ENCODE results near the gene IL34. TPM values are rescaled to one million over a fixed set of nuclear protein-coding genes. Genes with fewer than 3 reads are reported as not detected.

The IL34 gene
- polyA plus RNA-seq, 1 donor (not counting 4 experiments of a cell fraction or from before 2014, with no cell fraction given) = 0.08 TPM

DNA sequence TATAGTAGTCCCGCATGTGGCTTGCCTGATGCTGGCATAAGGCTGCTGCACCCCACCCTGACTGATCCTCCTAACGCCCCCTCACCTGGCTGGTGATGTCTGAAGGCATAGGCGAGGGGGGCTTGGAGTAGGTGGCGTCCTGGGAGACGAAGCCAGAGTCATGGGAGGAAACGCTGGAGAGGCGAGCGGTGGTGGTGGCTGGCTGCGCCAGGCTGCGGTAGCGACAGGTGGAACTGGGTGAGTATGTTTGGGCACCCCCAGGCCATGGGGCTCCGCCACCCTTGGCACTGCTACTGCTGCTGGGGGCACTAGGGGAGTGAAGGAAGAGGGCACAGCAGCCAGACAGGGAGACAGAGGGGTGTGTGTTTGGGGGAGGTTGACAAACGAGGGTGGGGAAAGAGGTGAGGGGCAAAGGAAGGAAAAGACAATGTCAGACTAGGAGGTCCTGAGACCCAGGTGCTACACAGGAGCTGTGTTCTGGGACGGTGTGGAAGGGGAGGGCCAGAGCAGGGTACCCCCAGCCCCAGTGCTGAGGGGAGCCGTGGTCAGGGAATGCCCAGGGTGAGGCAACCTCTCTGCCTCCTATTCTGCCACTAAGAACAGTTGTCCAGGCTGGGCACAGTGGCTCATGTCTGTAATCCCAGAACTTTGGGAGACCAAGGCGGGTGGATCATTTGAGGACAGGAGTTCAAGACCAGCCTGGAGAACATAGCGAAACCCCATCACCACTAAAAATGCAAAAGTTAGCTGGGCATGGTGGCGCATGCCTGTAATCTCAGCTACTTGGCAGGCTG lies 28.1 kb downstream of the IL34 start:
- Histone ChIP-seq H3K9me1 (ENCODE audit: control insufficient read depth, extremely low read depth, insufficient read depth, low read length) (no peaks in the 10 kb centered on the region), H3K9ac (ENCODE audit: control insufficient read depth, extremely low read depth, insufficient read depth, low read length) (no peak overlapping the region), H3K9me3 (ENCODE audit: control insufficient read depth, low read depth, low read length) (no peaks in the 10 kb centered on the region), H3K27me3 (ENCODE audit: control insufficient read depth, extremely low read depth, insufficient read depth, low read length) (no peaks in the 10 kb centered on the region), H3K79me2 (ENCODE audit: control insufficient read depth, insufficient read depth, low read length) (no peaks in the 10 kb centered on the region), H3K4me1 (ENCODE audit: control insufficient read depth, extremely low read depth, insufficient read depth, low read length) (no peaks in the 10 kb centered on the region), H2AFZ (ENCODE audit: control insufficient read depth, low read length) (no peak overlapping the region), H3K36me3 (ENCODE audit: control insufficient read depth in 2 of 2, extremely low read depth in 1 of 2, insufficient read depth in 2 of 2, low read length in 2 of 2) (peaks cover 30 to 35% of the 10 kb centered on the region in 2 experiments), H3K4me2 (ENCODE audit: control insufficient read depth, extremely low read depth, insufficient read depth, low read depth, low read length) (no peak overlapping the region), H3K4me3 (ENCODE audit: control insufficient read depth in 2 of 3, extremely low read depth in 1 of 3, insufficient read depth in 2 of 3, low read depth in 1 of 3, low read length in 3 of 3) (no peak overlapping the region), H3K27ac (ENCODE audit: control insufficient read depth, insufficient read depth, low read length) (no peak overlapping the region), H4K20me1 (ENCODE audit: control insufficient read depth, extremely low read depth, insufficient read depth, low read length) (no peaks in the 10 kb centered on the region)
- FAIRE-seq = no peak
- no peak for DNase-seq (ENCODE audit: low read depth, low spot score)
- TF ChIP-seq, protein P1, sequence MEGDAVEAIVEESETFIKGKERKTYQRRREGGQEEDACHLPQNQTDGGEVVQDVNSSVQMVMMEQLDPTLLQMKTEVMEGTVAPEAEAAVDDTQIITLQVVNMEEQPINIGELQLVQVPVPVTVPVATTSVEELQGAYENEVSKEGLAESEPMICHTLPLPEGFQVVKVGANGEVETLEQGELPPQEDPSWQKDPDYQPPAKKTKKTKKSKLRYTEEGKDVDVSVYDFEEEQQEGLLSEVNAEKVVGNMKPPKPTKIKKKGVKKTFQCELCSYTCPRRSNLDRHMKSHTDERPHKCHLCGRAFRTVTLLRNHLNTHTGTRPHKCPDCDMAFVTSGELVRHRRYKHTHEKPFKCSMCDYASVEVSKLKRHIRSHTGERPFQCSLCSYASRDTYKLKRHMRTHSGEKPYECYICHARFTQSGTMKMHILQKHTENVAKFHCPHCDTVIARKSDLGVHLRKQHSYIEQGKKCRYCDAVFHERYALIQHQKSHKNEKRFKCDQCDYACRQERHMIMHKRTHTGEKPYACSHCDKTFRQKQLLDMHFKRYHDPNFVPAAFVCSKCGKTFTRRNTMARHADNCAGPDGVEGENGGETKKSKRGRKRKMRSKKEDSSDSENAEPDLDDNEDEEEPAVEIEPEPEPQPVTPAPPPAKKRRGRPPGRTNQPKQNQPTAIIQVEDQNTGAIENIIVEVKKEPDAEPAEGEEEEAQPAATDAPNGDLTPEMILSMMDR (optimal IDR thresholded peaks at IDR 0.05 in 1 of 3, IDR thresholded peaks at IDR 0.05 in 1 of 3, conservative IDR thresholded peaks at IDR 0.05 in 1 of 3; ENCODE audit: extremely low read depth in 1 of 3, insufficient read depth in 2 of 3, low read length in 3 of 3) = no peak
- TF ChIP-seq EZH2 (IDR thresholded peaks at IDR 0.05; ENCODE audit: low read length) = no peak
- dilution Hi-C loops (cut with MboI; ENCODE audit: extremely low pct_ligation_motif_present, low sequenced_read_pairs) = no loop called here

DNA sequence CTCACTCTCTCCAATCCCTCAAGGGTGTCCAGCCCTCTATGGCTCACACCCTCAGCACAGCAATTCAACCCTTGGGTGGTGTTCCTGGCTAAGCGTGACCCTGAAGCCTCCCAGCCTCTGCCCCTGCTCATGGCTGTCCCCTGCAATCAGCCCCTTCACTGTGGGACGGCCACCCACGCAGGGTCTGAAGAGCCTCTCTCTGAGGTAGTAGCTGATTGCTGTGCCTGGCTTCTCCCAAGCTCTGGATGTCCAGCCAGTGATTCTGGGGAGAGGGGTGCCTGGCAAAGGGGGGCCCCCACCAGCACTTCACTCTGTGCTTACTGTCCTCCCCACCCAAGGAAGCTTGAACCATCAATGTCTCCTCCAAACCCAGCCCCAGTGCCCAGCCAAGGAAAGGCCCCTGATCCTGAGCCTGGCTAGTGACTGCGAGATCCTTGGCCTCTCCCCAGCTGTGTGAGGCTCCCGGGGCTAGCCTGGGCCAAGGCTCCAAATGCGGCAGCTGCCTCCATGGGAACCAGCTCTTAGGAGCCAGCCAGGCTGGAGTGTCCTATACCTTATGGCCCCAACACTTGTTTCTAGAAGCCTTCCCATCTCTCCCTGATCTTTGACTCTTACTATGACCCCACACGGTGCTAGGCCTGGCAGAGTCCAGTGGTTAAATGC lies 29.6 kb downstream of the IL34 start:
- H3K4me3 ChIP-seq (ENCODE audit: control insufficient read depth in 2 of 3, extremely low read depth in 1 of 3, insufficient read depth in 2 of 3, low read depth in 1 of 3, low read length in 3 of 3) = no peak overlapping the region
- no peaks in the 10 kb centered on the region for H3K27me3 ChIP-seq (ENCODE audit: control insufficient read depth, extremely low read depth, insufficient read depth, low read length)
- no peak overlapping the region for H3K9ac ChIP-seq (ENCODE audit: control insufficient read depth, extremely low read depth, insufficient read depth, low read length)
- FAIRE-seq (no peak), DNase-seq (ENCODE audit: low read depth, low spot score) (no peak)
- H3K79me2 ChIP-seq (ENCODE audit: control insufficient read depth, insufficient read depth, low read length) = peaks cover 7% of the 10 kb centered on the region
- no peaks in the 10 kb centered on the region for H3K4me1 ChIP-seq (ENCODE audit: control insufficient read depth, extremely low read depth, insufficient read depth, low read length)
- no peak for TF ChIP-seq EZH2 (IDR thresholded peaks at IDR 0.05; ENCODE audit: low read length)
- TF ChIP-seq, protein P1 (optimal IDR thresholded peaks at IDR 0.05 in 1 of 3, IDR thresholded peaks at IDR 0.05 in 1 of 3, conservative IDR thresholded peaks at IDR 0.05 in 1 of 3; ENCODE audit: extremely low read depth in 1 of 3, insufficient read depth in 2 of 3, low read length in 3 of 3) = no peak
- no peak overlapping the region for H2AFZ ChIP-seq (ENCODE audit: control insufficient read depth, low read length)
- no peak overlapping the region for H3K27ac ChIP-seq (ENCODE audit: control insufficient read depth, insufficient read depth, low read length)
- dilution Hi-C loops (cut with MboI; ENCODE audit: extremely low pct_ligation_motif_present, low sequenced_read_pairs) = no loop called here
- H4K20me1 ChIP-seq (ENCODE audit: control insufficient read depth, extremely low read depth, insufficient read depth, low read length) = peaks cover under 1% of the 10 kb centered on the region
- H3K9me1 ChIP-seq (ENCODE audit: control insufficient read depth, extremely low read depth, insufficient read depth, low read length) = no peaks in the 10 kb centered on the region
- peaks cover 29 to 33% of the 10 kb centered on the region in 2 experiments for H3K36me3 ChIP-seq (ENCODE audit: control insufficient read depth in 2 of 2, extremely low read depth in 1 of 2, insufficient read depth in 2 of 2, low read length in 2 of 2)
- no peak overlapping the region for H3K4me2 ChIP-seq (ENCODE audit: control insufficient read depth, extremely low read depth, insufficient read depth, low read depth, low read length)
- H3K9me3 ChIP-seq (ENCODE audit: control insufficient read depth, low read depth, low read length) = no peaks in the 10 kb centered on the region
